Measurements from ENCODE around the gene LPCAT1.

DNA sequence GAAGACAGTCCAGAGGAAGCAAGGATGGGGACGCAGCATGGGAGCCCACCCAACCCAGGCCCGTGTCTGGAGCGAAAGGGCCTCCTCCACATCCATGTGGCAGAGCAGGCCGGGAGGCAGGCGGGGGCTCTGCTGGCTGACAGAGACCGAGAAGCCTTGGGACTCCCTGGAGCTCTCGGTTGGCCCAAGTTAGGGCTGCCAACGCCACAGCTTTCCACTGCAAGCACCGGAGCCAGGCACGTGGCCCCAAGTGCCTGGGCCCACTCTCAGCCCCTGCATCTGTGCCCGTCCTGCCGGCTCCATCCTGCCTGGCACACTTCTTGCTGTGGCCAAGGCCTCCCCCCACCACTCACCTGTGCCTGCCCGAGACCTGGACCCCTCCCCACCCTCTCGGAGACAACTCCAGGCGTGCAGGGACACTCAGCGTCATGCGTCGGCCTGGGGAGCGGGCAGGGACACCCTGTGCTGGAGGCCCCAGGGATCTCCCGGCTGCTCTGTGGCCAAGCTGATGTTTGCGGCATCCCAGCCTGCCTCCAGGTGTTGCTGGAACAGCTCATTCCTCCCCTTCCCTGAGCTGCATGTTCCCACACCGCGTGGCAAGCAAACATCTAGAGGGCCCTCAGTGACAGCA, 110.0 kb downstream of the LPCAT1 start:
- TF ChIP-seq CTCF (conservative IDR thresholded peaks at IDR 0.05; ENCODE audit: low read length) (no peak), EZH2phosphoT487 (IDR thresholded peaks at IDR 0.05; ENCODE audit: borderline replicate concordance) (no peak)

Data from Loucy (cell line).